ENCODE measurements around the gene PRCD.
A peak's percentile ranks its signal among the peaks of the same experiment; 100 is the strongest.

GRCh38 chr17:76581515-76581914 lies 41.7 kb downstream of the PRCD start:
- TF ChIP-seq POLR2AphosphoS5 (IDR thresholded peaks at IDR 0.05; ENCODE audit: insufficient read depth in 1 of 2, low read depth in 1 of 2): peak in 1 of 2 donors; percentile 31
- TF ChIP-seq CTCF (IDR thresholded peaks at IDR 0.05): no peak

Data from vagina (tissue), 2 donors.